Measurements from ENCODE around the gene KDR.

KDR gene

DNA sequence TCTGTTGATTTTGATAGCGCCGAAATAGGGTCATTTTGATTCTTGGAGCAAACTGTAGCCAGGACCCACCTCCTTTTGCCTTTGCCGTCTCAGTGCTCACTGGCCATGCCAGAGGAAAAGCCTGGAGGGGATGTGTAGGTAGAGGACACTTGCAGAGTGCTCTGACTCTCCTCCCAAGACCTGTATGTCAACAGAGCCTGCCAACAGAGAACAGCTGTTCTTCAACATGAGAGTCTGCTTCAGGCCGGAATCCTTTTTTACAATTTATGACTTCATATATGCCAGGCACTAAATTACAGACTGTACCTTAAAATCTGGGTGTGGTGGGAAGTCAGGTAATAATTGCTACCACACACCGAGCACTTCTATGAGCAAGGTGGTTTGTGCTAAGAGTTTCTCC lies 94.2 kb downstream of the KDR start:
- Histone ChIP-seq H3K9me3 (ENCODE audit: control insufficient read depth in 2 of 2, low read length in 2 of 2) (peaks cover 0 to 3% of the 10 kb centered on the region in 2 donors), H3K36me3 (ENCODE audit: control insufficient read depth in 2 of 2, insufficient read depth in 2 of 2, low read length in 2 of 2) (no peaks in the 10 kb centered on the region), H3K27me3 (ENCODE audit: control insufficient read depth in 1 of 2, insufficient read depth in 2 of 2, low read length in 2 of 2) (peaks cover 0 to 4% of the 10 kb centered on the region in 2 donors), H3K27ac (ENCODE audit: low read length) (no peak overlapping the region), H3K9ac (ENCODE audit: low read length in 2 of 2) (no peak overlapping the region), H3K4me3 (ENCODE audit: low read length in 2 of 2) (no peak overlapping the region), H3K4me1 (ENCODE audit: control insufficient read depth, insufficient read depth, low read length) (no peaks in the 10 kb centered on the region)

GRCh38 chr4:55030589-55030988 lies 94.8 kb downstream of the KDR start:
- no peaks in the 10 kb centered on the region for H3K36me3 ChIP-seq (ENCODE audit: control insufficient read depth in 2 of 2, insufficient read depth in 2 of 2, low read length in 2 of 2)
- no peak overlapping the region for H3K27ac ChIP-seq (ENCODE audit: low read length)
- H3K9me3 ChIP-seq (ENCODE audit: control insufficient read depth in 2 of 2, low read length in 2 of 2) = peaks cover 0 to 3% of the 10 kb centered on the region in 2 donors
- no peaks in the 10 kb centered on the region for H3K4me1 ChIP-seq (ENCODE audit: control insufficient read depth, insufficient read depth, low read length)
- peaks cover 0 to 4% of the 10 kb centered on the region in 2 donors for H3K27me3 ChIP-seq (ENCODE audit: control insufficient read depth in 1 of 2, insufficient read depth in 2 of 2, low read length in 2 of 2)
- no peak overlapping the region for H3K9ac ChIP-seq (ENCODE audit: low read length in 2 of 2)
- no peak overlapping the region for H3K4me3 ChIP-seq (ENCODE audit: low read length in 2 of 2)

- peaks cover 0 to 4% of the 10 kb centered on the region in 2 donors for H3K27me3 ChIP-seq (ENCODE audit: control insufficient read depth in 1 of 2, insufficient read depth in 2 of 2, low read length in 2 of 2)
- no peak overlapping the region for H3K9ac ChIP-seq (ENCODE audit: low read length in 2 of 2)
- H3K4me3 ChIP-seq (ENCODE audit: low read length in 2 of 2) = no peak overlapping the region
- no peaks in the 10 kb centered on the region for H3K4me1 ChIP-seq (ENCODE audit: control insufficient read depth, insufficient read depth, low read length)
- peaks cover 0 to 3% of the 10 kb centered on the region in 2 donors for H3K9me3 ChIP-seq (ENCODE audit: control insufficient read depth in 2 of 2, low read length in 2 of 2)
- H3K36me3 ChIP-seq (ENCODE audit: control insufficient read depth in 2 of 2, insufficient read depth in 2 of 2, low read length in 2 of 2) = no peaks in the 10 kb centered on the region
- H3K27ac ChIP-seq (ENCODE audit: low read length) = no peak overlapping the region
These were observed 95.4 kb downstream of the KDR start for GRCh38 chr4:55029821-55030503.

DNA sequence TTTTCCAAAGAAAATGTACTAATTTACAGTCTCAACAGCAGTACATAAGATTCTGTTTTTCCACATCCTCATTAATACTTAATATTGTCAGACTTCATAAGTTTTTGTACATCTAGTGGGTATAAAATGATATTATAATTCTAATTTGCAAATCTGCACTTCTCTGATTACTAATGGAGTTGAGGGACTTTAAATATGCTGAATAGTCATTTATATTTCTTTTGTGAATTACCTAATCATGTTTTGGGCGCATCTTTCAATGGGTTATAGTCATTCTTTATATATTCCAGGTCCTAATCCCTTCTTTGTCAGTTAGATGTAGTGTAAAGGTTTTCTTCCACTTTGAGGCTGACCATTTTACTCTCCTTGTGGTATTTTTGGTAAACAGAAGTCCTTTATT lies 96.1 kb downstream of the KDR start:
- Histone ChIP-seq H3K36me3 (ENCODE audit: control insufficient read depth in 2 of 2, insufficient read depth in 2 of 2, low read length in 2 of 2) (no peaks in the 10 kb centered on the region), H3K4me1 (ENCODE audit: control insufficient read depth, insufficient read depth, low read length) (no peaks in the 10 kb centered on the region), H3K4me3 (ENCODE audit: low read length in 2 of 2) (no peak overlapping the region), H3K27me3 (ENCODE audit: control insufficient read depth in 1 of 2, insufficient read depth in 2 of 2, low read length in 2 of 2) (peaks cover 0 to 2% of the 10 kb centered on the region in 2 donors), H3K9ac (ENCODE audit: low read length in 2 of 2) (no peak overlapping the region), H3K9me3 (ENCODE audit: control insufficient read depth in 2 of 2, low read length in 2 of 2) (peaks cover 0 to 3% of the 10 kb centered on the region in 2 donors), H3K27ac (ENCODE audit: low read length) (no peak overlapping the region)

Measured in stomach smooth muscle (tissue), 2 donors.